ENCODE results near the gene MARS2.

DNA sequence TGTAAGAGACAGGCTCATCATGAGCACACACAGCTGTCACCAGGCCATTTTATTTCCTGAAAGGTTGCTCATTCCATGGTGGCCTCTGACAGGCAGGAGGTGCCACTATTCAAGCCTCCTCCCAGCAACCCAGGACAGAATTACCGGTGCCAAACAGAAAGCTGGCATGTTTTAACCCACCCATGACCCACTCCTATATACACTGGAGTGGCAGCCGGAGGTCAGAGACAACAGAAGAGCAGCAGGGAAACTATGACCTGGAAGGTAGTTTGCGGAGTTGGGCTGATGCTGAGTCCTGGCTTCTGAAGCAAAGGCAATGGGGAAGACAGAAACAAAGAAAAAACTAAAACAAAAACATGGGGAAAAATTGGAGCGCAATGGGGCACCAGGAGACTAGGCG, 32.1 kb upstream of the MARS2 start:
- TF ChIP-seq, protein P1, sequence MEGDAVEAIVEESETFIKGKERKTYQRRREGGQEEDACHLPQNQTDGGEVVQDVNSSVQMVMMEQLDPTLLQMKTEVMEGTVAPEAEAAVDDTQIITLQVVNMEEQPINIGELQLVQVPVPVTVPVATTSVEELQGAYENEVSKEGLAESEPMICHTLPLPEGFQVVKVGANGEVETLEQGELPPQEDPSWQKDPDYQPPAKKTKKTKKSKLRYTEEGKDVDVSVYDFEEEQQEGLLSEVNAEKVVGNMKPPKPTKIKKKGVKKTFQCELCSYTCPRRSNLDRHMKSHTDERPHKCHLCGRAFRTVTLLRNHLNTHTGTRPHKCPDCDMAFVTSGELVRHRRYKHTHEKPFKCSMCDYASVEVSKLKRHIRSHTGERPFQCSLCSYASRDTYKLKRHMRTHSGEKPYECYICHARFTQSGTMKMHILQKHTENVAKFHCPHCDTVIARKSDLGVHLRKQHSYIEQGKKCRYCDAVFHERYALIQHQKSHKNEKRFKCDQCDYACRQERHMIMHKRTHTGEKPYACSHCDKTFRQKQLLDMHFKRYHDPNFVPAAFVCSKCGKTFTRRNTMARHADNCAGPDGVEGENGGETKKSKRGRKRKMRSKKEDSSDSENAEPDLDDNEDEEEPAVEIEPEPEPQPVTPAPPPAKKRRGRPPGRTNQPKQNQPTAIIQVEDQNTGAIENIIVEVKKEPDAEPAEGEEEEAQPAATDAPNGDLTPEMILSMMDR (tag by site-specific recombination; IDR thresholded peaks at IDR 0.05): no peak
- TF ChIP-seq KLF1 (tag by site-specific recombination; IDR thresholded peaks at IDR 0.05) (no peak), ZNF792 (tag by site-specific recombination; IDR thresholded peaks at IDR 0.05) (no peak), ZNF354C (tag by site-specific recombination; IDR thresholded peaks at IDR 0.05; ENCODE audit: borderline replicate concordance, low read depth) (no peak), OVOL3 (tag by site-specific recombination; IDR thresholded peaks at IDR 0.05) (no peak), HOXD13 (CRISPR knock-in tag; IDR thresholded peaks at IDR 0.05; ENCODE audit: borderline replicate concordance) (no peak)
